SK-N-SH treated with all-trans-retinoic acid at 6 μM for 48 hours (cell line): ENCODE data around the gene CDX2.

Source experiments
- ATAC-seq: fragments of 200-7000 bp; cut with Tn5 transposase; 3 replicates; pipeline ENCODE4 v1.9.1; 2020; ENCODE audit warnings: mild to moderate bottlenecking, moderate library complexity
- ARNTL ChIP-seq: fragments of 450-650 bp; formaldehyde crosslinking; IDR thresholded peaks from 2 replicates; pipeline ENCODE4 v1.5.0; 2020; ENCODE audit warnings: low read depth, mild to moderate bottlenecking, moderate library complexity, borderline replicate concordance
- BACH2 ChIP-seq: fragments of 250-450 bp; sonication (Bioruptor Pico); IDR thresholded peaks from 2 replicates; pipeline ENCODE4 v1.9.0; 2021; ENCODE audit warnings: mild to moderate bottlenecking, borderline replicate concordance
- CSDC2 ChIP-seq: fragments of 250-450 bp; sonication (Bioruptor Pico); IDR thresholded peaks from 2 replicates; pipeline ENCODE4 v1.5.0; 2020; ENCODE audit warnings: mild to moderate bottlenecking, moderate library complexity
- ESRRG ChIP-seq: fragments of 250-450 bp; sonication (Bioruptor Pico); IDR thresholded peaks from 2 replicates; pipeline ENCODE4 v1.6.1; 2021; ENCODE audit warnings: mild to moderate bottlenecking
- GLIS3 ChIP-seq: fragments of 250-450 bp; sonication (Bioruptor Pico); IDR thresholded peaks from 2 replicates; pipeline ENCODE4 v1.5.0; 2020; ENCODE audit warnings: mild to moderate bottlenecking, moderate library complexity
- ISL1 ChIP-seq: fragments of 250-450 bp; sonication (Bioruptor Pico); IDR thresholded peaks from 2 replicates; pipeline ENCODE4 v2.1.2; 2022; ENCODE audit warnings: mild to moderate bottlenecking, moderate library complexity
- OSR1 ChIP-seq: fragments of 250-450 bp; sonication (Bioruptor Pico); IDR thresholded peaks from 2 replicates; pipeline ENCODE4 v1.8.0; 2022; ENCODE audit warnings: moderate library complexity, mild to moderate bottlenecking, inconsistent platforms
- PPARA ChIP-seq: fragments of 250-450 bp; sonication (Bioruptor Pico); IDR thresholded peaks from 2 replicates; pipeline ENCODE4 v1.5.0; 2020; ENCODE audit warnings: mild to moderate bottlenecking, borderline replicate concordance
- RARB ChIP-seq: fragments of 250-450 bp; sonication (Bioruptor Pico); IDR thresholded peaks from 2 replicates; pipeline ENCODE4 v1.8.0; 2021; ENCODE audit warnings: mild to moderate bottlenecking, moderate library complexity
- TCF4 ChIP-seq: fragments of 250-450 bp; sonication (Bioruptor Pico); IDR thresholded peaks from 2 replicates; pipeline ENCODE4 v1.8.0; 2021; ENCODE audit warnings: mild to moderate bottlenecking, moderate library complexity, borderline replicate concordance
- ZC3H10 ChIP-seq: fragments of 250-450 bp; sonication (Bioruptor Pico); IDR thresholded peaks from 2 replicates; pipeline ENCODE4 v1.5.1; 2021; ENCODE audit warnings: mild to moderate bottlenecking, moderate library complexity
- ZFP3 ChIP-seq: fragments of 250-450 bp; sonication (Bioruptor Pico); IDR thresholded peaks from 2 replicates; pipeline ENCODE4 v1.5.0; 2020; ENCODE audit warnings: mild to moderate bottlenecking, moderate library complexity
- ZFP30 ChIP-seq: fragments of 450-650 bp; formaldehyde crosslinking; IDR thresholded peaks from 2 replicates; pipeline ENCODE4 v1.5.0; 2022; ENCODE audit warnings: mild to moderate bottlenecking, moderate library complexity
- ZNF565 ChIP-seq: fragments of 450-650 bp; formaldehyde crosslinking; conservative IDR thresholded peaks from 2 replicates; pipeline ENCODE4 v1.5.0; 2020; ENCODE audit warnings: low read depth, mild to moderate bottlenecking, moderate library complexity
- ZNF70 ChIP-seq: fragments of 450-650 bp; formaldehyde crosslinking; IDR thresholded peaks from 2 replicates; pipeline ENCODE4 v1.5.0; 2020; ENCODE audit warnings: mild to moderate bottlenecking, moderate library complexity
- ZNF8 ChIP-seq: fragments of 450-650 bp; formaldehyde crosslinking; IDR thresholded peaks from 2 replicates; pipeline ENCODE4 v1.5.0; 2020; ENCODE audit warnings: mild to moderate bottlenecking, moderate library complexity
- TF ChIP-seq, protein P1 (sequence below): fragments of 250-450 bp; sonication (Bioruptor Pico); IDR thresholded peaks from 2 replicates; pipeline ENCODE4 v1.5.0; 2020; ENCODE audit warnings: mild to moderate bottlenecking, moderate library complexity
- TF ChIP-seq, protein P2 (sequence below): fragments of 250-450 bp; sonication (Bioruptor Pico); IDR thresholded peaks from 2 replicates; pipeline ENCODE4 v1.5.1; 2021; ENCODE audit warnings: mild to moderate bottlenecking, moderate library complexity
- TF ChIP-seq, protein P3 (sequence below): fragments of 250-450 bp; sonication (Bioruptor Pico); IDR thresholded peaks from 2 replicates; pipeline ENCODE4 v1.5.1; 2020; ENCODE audit warnings: low read depth, mild to moderate bottlenecking, moderate library complexity
- TF ChIP-seq, protein P4 (sequence below): fragments of 250-450 bp; sonication (Bioruptor Pico); IDR thresholded peaks from 2 replicates; pipeline ENCODE4 v1.8.0; 2021; ENCODE audit warnings: low read depth, mild to moderate bottlenecking, moderate library complexity, borderline replicate concordance
- TF ChIP-seq, protein P5 (sequence below): fragments of 250-450 bp; sonication (Bioruptor Pico); IDR thresholded peaks from 2 replicates; pipeline ENCODE4 v1.8.0; 2020; ENCODE audit warnings: mild to moderate bottlenecking, moderate library complexity, borderline replicate concordance

The CDX2 gene

DNA sequence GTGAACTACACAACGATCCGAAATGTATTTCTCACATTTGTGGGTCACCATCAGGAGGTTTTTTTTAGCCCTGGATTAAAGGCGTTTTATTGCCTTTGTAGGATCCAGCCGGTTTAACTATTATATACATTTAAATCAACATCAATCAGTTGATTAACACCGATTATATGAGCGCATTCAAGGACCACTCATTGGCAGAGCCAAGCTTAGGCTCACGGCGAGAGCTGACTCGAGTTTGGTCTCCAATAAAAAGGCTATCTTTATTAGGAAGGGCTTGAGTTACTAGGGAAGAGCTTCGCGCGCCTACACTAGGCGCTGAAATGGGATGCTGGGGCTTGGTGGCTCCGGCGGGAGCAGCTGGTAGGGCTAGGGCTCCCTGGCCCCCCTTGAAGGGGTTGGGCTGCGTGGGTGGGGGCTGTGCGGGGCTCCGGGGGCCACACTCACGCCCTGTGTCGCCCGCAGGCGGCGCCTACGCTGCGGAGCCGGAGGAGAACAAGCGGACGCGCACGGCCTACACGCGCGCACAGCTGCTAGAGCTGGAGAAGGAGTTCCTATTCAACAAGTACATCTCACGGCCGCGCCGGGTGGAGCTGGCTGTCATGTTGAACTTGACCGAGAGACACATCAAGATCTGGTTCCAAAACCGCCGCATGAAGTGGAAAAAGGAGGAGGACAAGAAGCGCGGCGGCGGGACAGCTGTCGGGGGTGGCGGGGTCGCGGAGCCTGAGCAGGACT, 45.2 kb downstream of the CDX2 start:
- no peak for TF ChIP-seq ISL1 (CRISPR knock-in tag)
- no peak for TF ChIP-seq ARNTL (CRISPR knock-in tag)
- TF ChIP-seq BACH2 (CRISPR knock-in tag): no peak
- TF ChIP-seq ZC3H10: no peak
- no peak for TF ChIP-seq RARB
- TF ChIP-seq, protein P1, sequence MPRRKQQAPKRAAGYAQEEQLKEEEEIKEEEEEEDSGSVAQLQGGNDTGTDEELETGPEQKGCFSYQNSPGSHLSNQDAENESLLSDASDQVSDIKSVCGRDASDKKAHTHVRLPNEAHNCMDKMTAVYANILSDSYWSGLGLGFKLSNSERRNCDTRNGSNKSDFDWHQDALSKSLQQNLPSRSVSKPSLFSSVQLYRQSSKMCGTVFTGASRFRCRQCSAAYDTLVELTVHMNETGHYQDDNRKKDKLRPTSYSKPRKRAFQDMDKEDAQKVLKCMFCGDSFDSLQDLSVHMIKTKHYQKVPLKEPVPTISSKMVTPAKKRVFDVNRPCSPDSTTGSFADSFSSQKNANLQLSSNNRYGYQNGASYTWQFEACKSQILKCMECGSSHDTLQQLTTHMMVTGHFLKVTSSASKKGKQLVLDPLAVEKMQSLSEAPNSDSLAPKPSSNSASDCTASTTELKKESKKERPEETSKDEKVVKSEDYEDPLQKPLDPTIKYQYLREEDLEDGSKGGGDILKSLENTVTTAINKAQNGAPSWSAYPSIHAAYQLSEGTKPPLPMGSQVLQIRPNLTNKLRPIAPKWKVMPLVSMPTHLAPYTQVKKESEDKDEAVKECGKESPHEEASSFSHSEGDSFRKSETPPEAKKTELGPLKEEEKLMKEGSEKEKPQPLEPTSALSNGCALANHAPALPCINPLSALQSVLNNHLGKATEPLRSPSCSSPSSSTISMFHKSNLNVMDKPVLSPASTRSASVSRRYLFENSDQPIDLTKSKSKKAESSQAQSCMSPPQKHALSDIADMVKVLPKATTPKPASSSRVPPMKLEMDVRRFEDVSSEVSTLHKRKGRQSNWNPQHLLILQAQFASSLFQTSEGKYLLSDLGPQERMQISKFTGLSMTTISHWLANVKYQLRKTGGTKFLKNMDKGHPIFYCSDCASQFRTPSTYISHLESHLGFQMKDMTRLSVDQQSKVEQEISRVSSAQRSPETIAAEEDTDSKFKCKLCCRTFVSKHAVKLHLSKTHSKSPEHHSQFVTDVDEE (CRISPR knock-in tag): no peak
- TF ChIP-seq ZFP30: no peak
- TF ChIP-seq, protein P2, sequence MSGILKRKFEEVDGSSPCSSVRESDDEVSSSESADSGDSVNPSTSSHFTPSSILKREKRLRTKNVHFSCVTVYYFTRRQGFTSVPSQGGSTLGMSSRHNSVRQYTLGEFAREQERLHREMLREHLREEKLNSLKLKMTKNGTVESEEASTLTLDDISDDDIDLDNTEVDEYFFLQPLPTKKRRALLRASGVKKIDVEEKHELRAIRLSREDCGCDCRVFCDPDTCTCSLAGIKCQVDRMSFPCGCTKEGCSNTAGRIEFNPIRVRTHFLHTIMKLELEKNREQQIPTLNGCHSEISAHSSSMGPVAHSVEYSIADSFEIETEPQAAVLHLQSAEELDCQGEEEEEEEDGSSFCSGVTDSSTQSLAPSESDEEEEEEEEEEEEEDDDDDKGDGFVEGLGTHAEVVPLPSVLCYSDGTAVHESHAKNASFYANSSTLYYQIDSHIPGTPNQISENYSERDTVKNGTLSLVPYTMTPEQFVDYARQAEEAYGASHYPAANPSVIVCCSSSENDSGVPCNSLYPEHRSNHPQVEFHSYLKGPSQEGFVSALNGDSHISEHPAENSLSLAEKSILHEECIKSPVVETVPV (CRISPR knock-in tag): no peak
- no peak for TF ChIP-seq ZNF70 (CRISPR knock-in tag)
- no peak for TF ChIP-seq GLIS3 (CRISPR knock-in tag)
- no peak for TF ChIP-seq ZNF8 (CRISPR knock-in tag)
- TF ChIP-seq, protein P3, sequence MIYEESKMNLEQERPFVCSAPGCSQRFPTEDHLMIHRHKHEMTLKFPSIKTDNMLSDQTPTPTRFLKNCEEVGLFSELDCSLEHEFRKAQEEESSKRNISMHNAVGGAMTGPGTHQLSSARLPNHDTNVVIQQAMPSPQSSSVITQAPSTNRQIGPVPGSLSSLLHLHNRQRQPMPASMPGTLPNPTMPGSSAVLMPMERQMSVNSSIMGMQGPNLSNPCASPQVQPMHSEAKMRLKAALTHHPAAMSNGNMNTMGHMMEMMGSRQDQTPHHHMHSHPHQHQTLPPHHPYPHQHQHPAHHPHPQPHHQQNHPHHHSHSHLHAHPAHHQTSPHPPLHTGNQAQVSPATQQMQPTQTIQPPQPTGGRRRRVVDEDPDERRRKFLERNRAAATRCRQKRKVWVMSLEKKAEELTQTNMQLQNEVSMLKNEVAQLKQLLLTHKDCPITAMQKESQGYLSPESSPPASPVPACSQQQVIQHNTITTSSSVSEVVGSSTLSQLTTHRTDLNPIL (CRISPR knock-in tag): no peak
- no peak for TF ChIP-seq ZFP3 (CRISPR knock-in tag)
- TF ChIP-seq, protein P4, sequence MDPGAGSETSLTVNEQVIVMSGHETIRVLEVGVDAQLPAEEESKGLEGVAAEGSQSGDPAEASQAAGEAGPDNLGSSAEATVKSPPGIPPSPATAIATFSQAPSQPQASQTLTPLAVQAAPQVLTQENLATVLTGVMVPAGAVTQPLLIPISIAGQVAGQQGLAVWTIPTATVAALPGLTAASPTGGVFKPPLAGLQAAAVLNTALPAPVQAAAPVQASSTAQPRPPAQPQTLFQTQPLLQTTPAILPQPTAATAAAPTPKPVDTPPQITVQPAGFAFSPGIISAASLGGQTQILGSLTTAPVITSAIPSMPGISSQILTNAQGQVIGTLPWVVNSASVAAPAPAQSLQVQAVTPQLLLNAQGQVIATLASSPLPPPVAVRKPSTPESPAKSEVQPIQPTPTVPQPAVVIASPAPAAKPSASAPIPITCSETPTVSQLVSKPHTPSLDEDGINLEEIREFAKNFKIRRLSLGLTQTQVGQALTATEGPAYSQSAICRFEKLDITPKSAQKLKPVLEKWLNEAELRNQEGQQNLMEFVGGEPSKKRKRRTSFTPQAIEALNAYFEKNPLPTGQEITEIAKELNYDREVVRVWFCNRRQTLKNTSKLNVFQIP (CRISPR knock-in tag): no peak
- TF ChIP-seq, protein P5, sequence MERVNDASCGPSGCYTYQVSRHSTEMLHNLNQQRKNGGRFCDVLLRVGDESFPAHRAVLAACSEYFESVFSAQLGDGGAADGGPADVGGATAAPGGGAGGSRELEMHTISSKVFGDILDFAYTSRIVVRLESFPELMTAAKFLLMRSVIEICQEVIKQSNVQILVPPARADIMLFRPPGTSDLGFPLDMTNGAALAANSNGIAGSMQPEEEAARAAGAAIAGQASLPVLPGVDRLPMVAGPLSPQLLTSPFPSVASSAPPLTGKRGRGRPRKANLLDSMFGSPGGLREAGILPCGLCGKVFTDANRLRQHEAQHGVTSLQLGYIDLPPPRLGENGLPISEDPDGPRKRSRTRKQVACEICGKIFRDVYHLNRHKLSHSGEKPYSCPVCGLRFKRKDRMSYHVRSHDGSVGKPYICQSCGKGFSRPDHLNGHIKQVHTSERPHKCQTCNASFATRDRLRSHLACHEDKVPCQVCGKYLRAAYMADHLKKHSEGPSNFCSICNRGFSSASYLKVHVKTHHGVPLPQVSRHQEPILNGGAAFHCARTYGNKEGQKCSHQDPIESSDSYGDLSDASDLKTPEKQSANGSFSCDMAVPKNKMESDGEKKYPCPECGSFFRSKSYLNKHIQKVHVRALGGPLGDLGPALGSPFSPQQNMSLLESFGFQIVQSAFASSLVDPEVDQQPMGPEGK (CRISPR knock-in tag): no peak
- no peak for TF ChIP-seq OSR1 (CRISPR knock-in tag)
- TF ChIP-seq ESRRG (CRISPR knock-in tag): no peak
- no peak for ATAC-seq

DNA sequence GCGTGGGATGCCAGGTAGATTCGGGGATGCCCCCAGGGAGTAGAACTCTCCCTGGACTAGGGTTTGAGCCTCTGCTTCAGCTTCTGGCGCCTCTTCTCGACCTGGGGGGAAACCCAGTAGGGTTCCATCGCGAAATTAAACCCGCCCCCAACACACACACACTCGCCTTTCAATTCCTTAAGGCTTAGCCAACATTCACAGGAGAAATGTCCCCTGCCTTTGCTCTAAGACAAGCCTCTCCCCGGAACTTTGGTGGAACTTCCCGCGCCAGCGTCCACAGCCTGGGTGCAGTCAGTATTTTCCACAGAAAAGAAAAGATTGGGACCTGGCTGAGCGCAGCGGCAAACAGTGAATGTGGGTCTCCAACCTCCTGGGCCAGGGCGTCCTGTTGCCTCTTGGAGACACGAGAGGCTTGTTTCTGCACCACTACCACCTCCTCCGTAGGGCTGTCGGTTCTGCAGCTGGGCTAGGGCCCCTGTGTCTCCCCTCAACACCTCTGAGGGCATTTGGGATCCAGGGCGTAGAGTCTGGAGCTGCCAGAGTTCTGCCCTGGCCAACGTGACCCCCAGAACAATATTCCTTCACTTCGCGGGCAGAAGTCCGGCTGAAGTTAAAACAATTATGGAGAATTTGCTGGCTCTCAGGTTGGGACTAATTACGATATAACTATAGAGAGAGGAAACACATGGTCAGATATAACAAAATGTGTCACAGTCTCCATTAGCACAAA, 46.1 kb downstream of the CDX2 start:
- no peak for ATAC-seq
- TF ChIP-seq ZNF565 (CRISPR knock-in tag): no peak
- TF ChIP-seq, protein P4 (CRISPR knock-in tag): no peak
- TF ChIP-seq ZNF70 (CRISPR knock-in tag): no peak
- TF ChIP-seq ZFP30: no peak
- no peak for TF ChIP-seq PPARA (CRISPR knock-in tag)
- TF ChIP-seq BACH2 (CRISPR knock-in tag): no peak
- TF ChIP-seq ZFP3 (CRISPR knock-in tag): no peak
- TF ChIP-seq GLIS3 (CRISPR knock-in tag): no peak
- TF ChIP-seq, protein P3 (CRISPR knock-in tag): no peak
- TF ChIP-seq TCF4: no peak
- no peak for TF ChIP-seq CSDC2
- no peak for TF ChIP-seq ZNF8 (CRISPR knock-in tag)
- no peak for TF ChIP-seq ARNTL (CRISPR knock-in tag)
- TF ChIP-seq, protein P1 (CRISPR knock-in tag): no peak
- TF ChIP-seq OSR1 (CRISPR knock-in tag): no peak
- TF ChIP-seq ISL1 (CRISPR knock-in tag): no peak
- no peak for TF ChIP-seq ZC3H10
